Measurements from ENCODE around the gene PDE11A. TPM values are rescaled to one million over a fixed set of nuclear protein-coding genes. Genes with fewer than 3 reads are reported as not detected.

The PDE11A gene
- total and polyA plus RNA-seq, 2 of the 8 experiments (the other 6 are each of a cell fraction or from before 2014, with no cell fraction given) = 0.19 to 0.23 TPM

DNA sequence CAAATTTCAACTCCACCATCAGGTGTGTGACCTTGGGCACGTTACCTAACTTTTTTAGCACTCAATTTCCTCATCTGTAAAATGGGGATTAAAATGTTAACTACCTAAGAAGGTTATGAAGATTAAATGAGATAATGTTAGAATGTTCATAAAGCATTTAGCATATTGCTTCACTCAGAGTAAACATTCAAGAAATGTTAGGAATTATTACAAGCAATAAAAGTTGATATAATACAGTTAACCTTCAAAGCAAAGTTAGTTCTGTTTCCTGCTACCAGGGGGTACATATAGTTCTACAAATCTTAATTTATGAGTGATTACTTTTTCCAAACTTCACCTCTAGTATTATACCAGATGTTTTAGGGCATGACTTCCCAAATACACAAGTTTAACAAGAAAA is 254.2 kb downstream of the PDE11A start:
- H3K56ac ChIP-seq (replicated peaks; ENCODE audit: insufficient read length, low read depth, low read length) = no peak overlapping the region
- no peak overlapping the region for H2BK15ac ChIP-seq (ENCODE audit: low read length)
- no peaks in the 10 kb centered on the region for H3K36me3 ChIP-seq (ENCODE audit: control insufficient read depth in 2 of 4, insufficient read depth in 4 of 4, low read length in 3 of 4)
- no peak overlapping the region for H4K8ac ChIP-seq (ENCODE audit: extremely low read depth, insufficient read depth, low read length)
- no peak overlapping the region for H4K5ac ChIP-seq (ENCODE audit: insufficient read length, low read depth, low read length)
- DNase-seq (ENCODE audit: low read depth in 1 of 2, low spot score in 2 of 2) (no peak), FAIRE-seq (no peak)
- no peaks in the 10 kb centered on the region for H3K79me1 ChIP-seq (ENCODE audit: low read depth, low read length)
- H4K20me1 ChIP-seq (replicated peaks in 1 of 2; ENCODE audit: control insufficient read depth in 1 of 2, insufficient read depth in 2 of 2, low read length in 2 of 2) = no peaks in the 10 kb centered on the region
- H2AFZ ChIP-seq (ENCODE audit: low read length) = no peak overlapping the region
- CTCF ChIA-PET (ENCODE audit: partially characterized antibody) = interaction anchor here (1.1 kb wide), 1 partner anchor 26 kb away, joined by 3 read pairs; no protein-coding TSS in a partner anchor
- H3K27ac ChIP-seq (ENCODE audit: low read depth, low read length) = no peak overlapping the region
- H3K4me2 ChIP-seq (ENCODE audit: insufficient read depth in 1 of 2, low read depth in 2 of 2, low read length in 2 of 2) = no peak overlapping the region
- H3K9me3 ChIP-seq (ENCODE audit: insufficient read depth in 2 of 2, low read depth in 1 of 2, low read length in 1 of 2) = no peaks in the 10 kb centered on the region
- no peaks in the 10 kb centered on the region for H3K4me1 ChIP-seq (replicated peaks in 1 of 4; ENCODE audit: control insufficient read depth in 3 of 4, insufficient read depth in 4 of 4, low read length in 3 of 4)
- no peak overlapping the region for H3K14ac ChIP-seq (ENCODE audit: insufficient read length)
- H3K27me3 ChIP-seq (replicated peaks in 1 of 4; ENCODE audit: control insufficient read depth in 3 of 4, extremely low read depth in 1 of 4, insufficient read depth in 3 of 4, low read length in 3 of 4) = no peaks in the 10 kb centered on the region
- H2BK5ac ChIP-seq (ENCODE audit: low read depth, low read length) = no peak overlapping the region
- no peak overlapping the region for H2AK5ac ChIP-seq (ENCODE audit: low read depth, low read length)
- no peak overlapping the region for H2BK12ac ChIP-seq (ENCODE audit: low read depth, low read length)
- H3K23ac ChIP-seq (ENCODE audit: insufficient read length) = no peak overlapping the region
- H2BK120ac ChIP-seq (replicated peaks; ENCODE audit: low read depth, low read length) = no peak overlapping the region
- H2BK20ac ChIP-seq (ENCODE audit: low read length) = no peak overlapping the region
- H3K9ac ChIP-seq (replicated peaks in 1 of 4; ENCODE audit: extremely low read depth in 1 of 4, low read depth in 3 of 4, low read length in 3 of 4) = no peak overlapping the region
- H3K4me3 ChIP-seq (ENCODE audit: extremely low read depth in 1 of 4, insufficient read depth in 2 of 4, low read depth in 3 of 4, low read length in 4 of 4) = no peak overlapping the region
- H4K91ac ChIP-seq (replicated peaks; ENCODE audit: insufficient read length, low read length) = no peak overlapping the region
- TF ChIP-seq EZH2 (IDR thresholded peaks at IDR 0.05; ENCODE audit: low read depth, low read length, severe bottlenecking) (no peak), CHD1 (IDR thresholded peaks at IDR 0.05; ENCODE audit: low read depth, low read length) (no peak), JUN (IDR thresholded peaks at IDR 0.05; ENCODE audit: low read depth, low read length) (no peak), PHF8 (conservative IDR thresholded peaks at IDR 0.05; ENCODE audit: low read depth, low read length) (no peak), RBBP5 (IDR thresholded peaks at IDR 0.05; ENCODE audit: borderline replicate concordance, low read depth, low read length) (no peak), POLR2A (IDR thresholded peaks at IDR 0.05; ENCODE audit: control extremely low read depth in 1 of 2, low read depth in 2 of 2, low read length in 2 of 2) (no peak), BRCA1 (IDR thresholded peaks at IDR 0.05; ENCODE audit: low read depth, low read length) (no peak)
- no peaks in the 10 kb centered on the region for H3K79me2 ChIP-seq (ENCODE audit: control insufficient read depth in 1 of 2, insufficient read depth in 2 of 2, low read length in 2 of 2)
- no peak overlapping the region for H3K18ac ChIP-seq (ENCODE audit: extremely low read depth, low read length)
- H3K23me2 ChIP-seq (ENCODE audit: low read depth, low read length) = no peaks in the 10 kb centered on the region
- H3K4ac ChIP-seq (replicated peaks; ENCODE audit: insufficient read length, low read depth, low read length) = no peak overlapping the region
- 100% methylated on average over 1 of the region's 1 CpG; no CpG with 5 or more reads in 1 of the 2 experiments for WGBS, 2 experiments (ENCODE audit: extremely low coverage in 1 of 2, insufficient coverage in 1 of 2, insufficient read length in 1 of 2, insufficient replicate concordance in 2 of 2, low coverage in 1 of 2, low lambda C conversion rate in 2 of 2, missing lambda C conversion rate in 1 of 2)
- POLR2A ChIA-PET (ENCODE audit: partially characterized antibody) = no interaction called here

All from H1 (cell line).